GM12873 (cell line): ENCODE results near the gene PSORS1C1.

ENCODE experiments used
- CTCF ChIP-seq: IDR thresholded peaks from 2 replicates; pipeline ENCODE4 v1.5.1; 2012; ENCODE audit warnings: low read depth, mild to moderate bottlenecking, moderate library complexity, low read length, control low read depth; ENCODE audit not compliant: insufficient read depth; ENCODE audit errors: missing control alignments

PSORS1C1 gene

GRCh38 chr6:31091680-31092079 is 22.9 kb upstream of the PSORS1C1 start:
- no peak for TF ChIP-seq CTCF

GRCh38 chr6:31092238-31092637 is 22.4 kb upstream of the PSORS1C1 start:
- TF ChIP-seq CTCF, result no peak

GRCh38 chr6:31092769-31093505 is 21.7 kb upstream of the PSORS1C1 start:
- TF ChIP-seq CTCF, result no peak

- TF ChIP-seq CTCF, result no peak
Observed at GRCh38 chr6:31094389-31094881, 20.2 kb upstream of the PSORS1C1 start.

- TF ChIP-seq CTCF, result no peak
Observed at GRCh38 chr6:31096215-31096614, 18.4 kb upstream of the PSORS1C1 start.

GRCh38 chr6:31096656-31097055 is 17.9 kb upstream of the PSORS1C1 start:
- no peak for TF ChIP-seq CTCF

GRCh38 chr6:31098449-31098938 is 16.1 kb upstream of the PSORS1C1 start:
- TF ChIP-seq CTCF, result no peak
